ENCODE measurements around the gene EXTL2. TPM values are rescaled to one million over a fixed set of nuclear protein-coding genes. Genes with fewer than 3 reads are reported as not detected.

EXTL2 gene
- polyA plus RNA-seq, 1 donor from 2014 or later: 34.2 TPM

GRCh38 chr1:100926240-100926639 lies 31.6 kb upstream of the EXTL2 start:
- H3K9me2 ChIP-seq (ENCODE audit: insufficient read depth, low read length): no peaks in the 10 kb centered on the region
- no peaks in the 10 kb centered on the region for H3K27me3 ChIP-seq (ENCODE audit: insufficient read depth, low read depth, low read length)
- peaks cover 6% of the 10 kb centered on the region for H3K36me3 ChIP-seq (ENCODE audit: insufficient read depth, low read length)
- H3F3A ChIP-seq (ENCODE audit: insufficient read depth, low read length, poor library complexity, severe bottlenecking): no peaks in the 10 kb centered on the region
- H3K27ac ChIP-seq (ENCODE audit: low read length): no peak overlapping the region
- no peak for TF ChIP-seq REST (IDR thresholded peaks at IDR 0.05; ENCODE audit: borderline replicate concordance)
- no peak for TF ChIP-seq POLR2AphosphoS5 (IDR thresholded peaks at IDR 0.05)
- no peak for TF ChIP-seq EZH2 (IDR thresholded peaks at IDR 0.05; ENCODE audit: borderline replicate concordance, insufficient read depth, low read length, poor library complexity, severe bottlenecking)
- no peak for TF ChIP-seq RAD21 (conservative IDR thresholded peaks at IDR 0.05)
- no peak for TF ChIP-seq EP300 (conservative IDR thresholded peaks at IDR 0.05; ENCODE audit: poor library complexity, severe bottlenecking)
- TF ChIP-seq CTCF (IDR thresholded peaks at IDR 0.05; ENCODE audit: poor library complexity, severe bottlenecking): no peak
- TF ChIP-seq MXI1 (conservative IDR thresholded peaks at IDR 0.05; ENCODE audit: poor library complexity, severe bottlenecking): no peak
- no peak for TF ChIP-seq SMC3 (conservative IDR thresholded peaks at IDR 0.05; ENCODE audit: poor library complexity)
- no peak for TF ChIP-seq TAF1 (IDR thresholded peaks at IDR 0.05; ENCODE audit: low read depth)
- no peak overlapping the region for H3K4me2 ChIP-seq (ENCODE audit: low read length)
- no peak overlapping the region for H2AFZ ChIP-seq (ENCODE audit: low read depth, low read length)
- no peaks in the 10 kb centered on the region for H4K20me1 ChIP-seq (ENCODE audit: insufficient read depth)
- no peak overlapping the region for H3K9ac ChIP-seq (ENCODE audit: low read length)
- no peak overlapping the region for H3K4me3 ChIP-seq (ENCODE audit: low read length)
- no peaks in the 10 kb centered on the region for H3K9me3 ChIP-seq (ENCODE audit: low read length)
- no peaks in the 10 kb centered on the region for H3K79me2 ChIP-seq (replicated peaks; ENCODE audit: insufficient read depth, low read length)

GRCh38 chr1:100924991-100925390 lies 30.3 kb upstream of the EXTL2 start:
- Histone ChIP-seq H3K4me3 (ENCODE audit: low read length) (no peak overlapping the region), H3K36me3 (ENCODE audit: insufficient read depth, low read length) (peaks cover 6% of the 10 kb centered on the region), H2AFZ (ENCODE audit: low read depth, low read length) (no peak overlapping the region), H3K9me2 (ENCODE audit: insufficient read depth, low read length) (no peaks in the 10 kb centered on the region), H3K79me2 (replicated peaks; ENCODE audit: insufficient read depth, low read length) (no peaks in the 10 kb centered on the region), H4K20me1 (ENCODE audit: insufficient read depth) (no peaks in the 10 kb centered on the region), H3F3A (ENCODE audit: insufficient read depth, low read length, poor library complexity, severe bottlenecking) (no peaks in the 10 kb centered on the region), H3K27me3 (ENCODE audit: insufficient read depth, low read depth, low read length) (no peaks in the 10 kb centered on the region), H3K9ac (ENCODE audit: low read length) (no peak overlapping the region), H3K27ac (ENCODE audit: low read length) (no peak overlapping the region), H3K9me3 (ENCODE audit: low read length) (no peaks in the 10 kb centered on the region), H3K4me2 (ENCODE audit: low read length) (no peak overlapping the region)
- no peak for TF ChIP-seq RAD21 (conservative IDR thresholded peaks at IDR 0.05)
- TF ChIP-seq MXI1 (conservative IDR thresholded peaks at IDR 0.05; ENCODE audit: poor library complexity, severe bottlenecking): no peak
- TF ChIP-seq EZH2 (IDR thresholded peaks at IDR 0.05; ENCODE audit: borderline replicate concordance, insufficient read depth, low read length, poor library complexity, severe bottlenecking): no peak
- no peak for TF ChIP-seq REST (IDR thresholded peaks at IDR 0.05; ENCODE audit: borderline replicate concordance)
- no peak for TF ChIP-seq TAF1 (IDR thresholded peaks at IDR 0.05; ENCODE audit: low read depth)
- TF ChIP-seq EP300 (conservative IDR thresholded peaks at IDR 0.05; ENCODE audit: poor library complexity, severe bottlenecking): no peak
- no peak for TF ChIP-seq CTCF (IDR thresholded peaks at IDR 0.05; ENCODE audit: poor library complexity, severe bottlenecking)
